ENCODE measurements around the gene WDR64.

DNA sequence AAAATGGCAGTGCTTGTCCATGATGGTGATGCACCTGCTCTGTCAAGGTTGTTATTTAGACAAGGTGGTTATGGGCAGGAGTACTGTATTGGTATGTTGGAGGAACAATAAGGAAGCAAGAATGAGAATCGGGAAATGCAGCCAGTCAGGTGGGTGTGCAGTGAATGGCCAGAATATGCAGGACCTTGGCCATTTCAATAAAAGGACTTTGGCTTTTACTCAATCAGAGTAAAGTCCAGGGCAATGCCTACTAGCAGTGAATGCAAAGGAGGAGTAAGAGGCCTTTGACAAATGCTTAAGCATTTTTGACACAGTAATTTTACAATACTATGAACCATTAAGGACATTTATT lies 9.5 kb upstream of the WDR64 start:
- no peak for TF ChIP-seq BACH2 (CRISPR knock-in tag; IDR thresholded peaks at IDR 0.05; ENCODE audit: borderline replicate concordance)
- no peak for TF ChIP-seq ZFP3 (CRISPR knock-in tag; IDR thresholded peaks at IDR 0.05)
- TF ChIP-seq RARB (CRISPR knock-in tag; IDR thresholded peaks at IDR 0.05), result no peak
- no peak for TF ChIP-seq OSR1 (CRISPR knock-in tag; IDR thresholded peaks at IDR 0.05)
- no peak for TF ChIP-seq PATZ1 (CRISPR knock-in tag; IDR thresholded peaks at IDR 0.05; ENCODE audit: borderline replicate concordance)
- TF ChIP-seq, protein P1, sequence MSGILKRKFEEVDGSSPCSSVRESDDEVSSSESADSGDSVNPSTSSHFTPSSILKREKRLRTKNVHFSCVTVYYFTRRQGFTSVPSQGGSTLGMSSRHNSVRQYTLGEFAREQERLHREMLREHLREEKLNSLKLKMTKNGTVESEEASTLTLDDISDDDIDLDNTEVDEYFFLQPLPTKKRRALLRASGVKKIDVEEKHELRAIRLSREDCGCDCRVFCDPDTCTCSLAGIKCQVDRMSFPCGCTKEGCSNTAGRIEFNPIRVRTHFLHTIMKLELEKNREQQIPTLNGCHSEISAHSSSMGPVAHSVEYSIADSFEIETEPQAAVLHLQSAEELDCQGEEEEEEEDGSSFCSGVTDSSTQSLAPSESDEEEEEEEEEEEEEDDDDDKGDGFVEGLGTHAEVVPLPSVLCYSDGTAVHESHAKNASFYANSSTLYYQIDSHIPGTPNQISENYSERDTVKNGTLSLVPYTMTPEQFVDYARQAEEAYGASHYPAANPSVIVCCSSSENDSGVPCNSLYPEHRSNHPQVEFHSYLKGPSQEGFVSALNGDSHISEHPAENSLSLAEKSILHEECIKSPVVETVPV (CRISPR knock-in tag; IDR thresholded peaks at IDR 0.05), result no peak
- no peak for TF ChIP-seq TOX (CRISPR knock-in tag; IDR thresholded peaks at IDR 0.05; ENCODE audit: borderline replicate concordance)
- TF ChIP-seq ZFP30 (CRISPR knock-in tag; IDR thresholded peaks at IDR 0.05), result no peak
- TF ChIP-seq CSDC2 (CRISPR knock-in tag; IDR thresholded peaks at IDR 0.05), result no peak
- TF ChIP-seq, protein P2, sequence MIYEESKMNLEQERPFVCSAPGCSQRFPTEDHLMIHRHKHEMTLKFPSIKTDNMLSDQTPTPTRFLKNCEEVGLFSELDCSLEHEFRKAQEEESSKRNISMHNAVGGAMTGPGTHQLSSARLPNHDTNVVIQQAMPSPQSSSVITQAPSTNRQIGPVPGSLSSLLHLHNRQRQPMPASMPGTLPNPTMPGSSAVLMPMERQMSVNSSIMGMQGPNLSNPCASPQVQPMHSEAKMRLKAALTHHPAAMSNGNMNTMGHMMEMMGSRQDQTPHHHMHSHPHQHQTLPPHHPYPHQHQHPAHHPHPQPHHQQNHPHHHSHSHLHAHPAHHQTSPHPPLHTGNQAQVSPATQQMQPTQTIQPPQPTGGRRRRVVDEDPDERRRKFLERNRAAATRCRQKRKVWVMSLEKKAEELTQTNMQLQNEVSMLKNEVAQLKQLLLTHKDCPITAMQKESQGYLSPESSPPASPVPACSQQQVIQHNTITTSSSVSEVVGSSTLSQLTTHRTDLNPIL (CRISPR knock-in tag; IDR thresholded peaks at IDR 0.05; ENCODE audit: low read depth), result no peak
- TF ChIP-seq TCF4 (CRISPR knock-in tag; IDR thresholded peaks at IDR 0.05; ENCODE audit: borderline replicate concordance), result no peak
